ENCODE data around the gene MEMO1.
"Not testable (repeated sequence)": the region's sequence is repeated elsewhere in the genome, so short reads cannot be mapped to it uniquely, and the experiment has no call there.

MEMO1 gene

GRCh38 chr2:31957354-31958139 is 53.3 kb downstream of the MEMO1 start:
- DNase-seq (ENCODE audit: low read depth), result no peak

- not testable (repeated sequence) for DNase-seq (ENCODE audit: low read depth)
Measured at GRCh38 chr2:31956934-31957333, 53.9 kb downstream of the MEMO1 start.

GRCh38 chr2:31956312-31956711 is 54.5 kb downstream of the MEMO1 start:
- no peak for DNase-seq (ENCODE audit: low read depth)

GRCh38 chr2:31953095-31953494 is 57.7 kb downstream of the MEMO1 start:
- DNase-seq (ENCODE audit: low read depth), result not testable (repeated sequence)

- DNase-seq (ENCODE audit: low read depth), result no peak
Measured at GRCh38 chr2:31950946-31951562, 59.8 kb downstream of the MEMO1 start.

GRCh38 chr2:31947871-31948270 is 62.9 kb downstream of the MEMO1 start:
- DNase-seq (ENCODE audit: low read depth), result no peak

- no peak for DNase-seq (ENCODE audit: low read depth)
Measured at GRCh38 chr2:31946838-31947237, 64.0 kb downstream of the MEMO1 start.

GRCh38 chr2:31945572-31945935 is 65.3 kb downstream of the MEMO1 start:
- DNase-seq (ENCODE audit: low read depth), result peak; percentile 62

GRCh38 chr2:31944828-31945571 is 65.8 kb downstream of the MEMO1 start:
- no peak for DNase-seq (ENCODE audit: low read depth)

GRCh38 chr2:31943636-31944225 is 67.1 kb downstream of the MEMO1 start:
- DNase-seq (ENCODE audit: low read depth), result no peak

- DNase-seq (ENCODE audit: low read depth), result no peak
Measured at GRCh38 chr2:31940920-31941319, 69.9 kb downstream of the MEMO1 start.

- DNase-seq (ENCODE audit: low read depth), result peak; percentile 63
Measured at GRCh38 chr2:31937741-31938140, 73.1 kb downstream of the MEMO1 start.

GRCh38 chr2:31935370-31935769 is 75.4 kb downstream of the MEMO1 start:
- DNase-seq (ENCODE audit: low read depth), result no peak

- no peak for DNase-seq (ENCODE audit: low read depth)
Measured at GRCh38 chr2:31933066-31933465, 77.7 kb downstream of the MEMO1 start.

GRCh38 chr2:31932589-31932988 is 78.2 kb downstream of the MEMO1 start:
- no peak for DNase-seq (ENCODE audit: low read depth)

- DNase-seq (ENCODE audit: low read depth), result no peak
Measured at GRCh38 chr2:31931916-31932315, 78.9 kb downstream of the MEMO1 start.

- DNase-seq (ENCODE audit: low read depth), result no peak
Measured at GRCh38 chr2:31925517-31925916, 85.3 kb downstream of the MEMO1 start.

- DNase-seq (ENCODE audit: low read depth), result no peak
Measured at GRCh38 chr2:31923662-31924061, 87.1 kb downstream of the MEMO1 start.

- DNase-seq (ENCODE audit: low read depth), result no peak
Measured at GRCh38 chr2:31922542-31923408, 88.0 kb downstream of the MEMO1 start.

GRCh38 chr2:31920962-31921361 is 89.8 kb downstream of the MEMO1 start:
- no peak for DNase-seq (ENCODE audit: low read depth)

GRCh38 chr2:31919499-31919898 is 91.3 kb downstream of the MEMO1 start:
- DNase-seq (ENCODE audit: low read depth), result no peak

- no peak for DNase-seq (ENCODE audit: low read depth)
Measured at GRCh38 chr2:31909661-31910060, 101.1 kb downstream of the MEMO1 start.

Measured in EH (cell line).